H1 (cell line): ENCODE results near the gene NHERF2. TPM values are rescaled to one million over a fixed set of nuclear protein-coding genes. Genes with fewer than 3 reads are reported as not detected.

Source experiments
- ASH2L ChIP-seq: fragments of 200-600, 300-600 bp; sonication (generic); IDR thresholded peaks from one replicate; pipeline ENCODE4 v1.7.1; 2017; ENCODE audit warnings: low read length
- BCL11A ChIP-seq, 2 experiments: IDR thresholded peaks; one replicate each; pipeline ENCODE4 v1.6.1; 2011; ENCODE audit warnings: low read depth in 2 of 2, low read length in 2 of 2, mild to moderate bottlenecking in 2 of 2
- CBX8 ChIP-seq: fragments of 300-800, 300-1000 bp; sonication (generic); IDR thresholded peaks from 2 replicates; pipeline ENCODE4 v1.7.1; 2016; ENCODE audit warnings: low read depth, low read length, borderline replicate concordance
- CEBPB ChIP-seq: IDR thresholded peaks from 2 replicates; pipeline ENCODE4 v1.6.1; 2012; ENCODE audit warnings: low read depth, low read length
- CREB1 ChIP-seq: IDR thresholded peaks from 2 replicates; pipeline ENCODE4 v1.6.1; 2012; ENCODE audit warnings: inconsistent platforms
- CTBP2 ChIP-seq: IDR thresholded peaks from 2 replicates; pipeline ENCODE4 v1.7.0; 2011; ENCODE audit warnings: borderline replicate concordance, mild to moderate bottlenecking, moderate library complexity, mixed read lengths, low read length; ENCODE audit not compliant: insufficient read depth, insufficient read length
- E2F6 ChIP-seq: IDR thresholded peaks from 2 replicates; pipeline ENCODE4 v1.6.1; 2012; ENCODE audit warnings: inconsistent platforms
- EGR1 ChIP-seq: IDR thresholded peaks from 2 replicates; pipeline ENCODE4 v1.6.1; 2011; ENCODE audit warnings: low read depth, low read length, borderline replicate concordance
- FOSL1 ChIP-seq: IDR thresholded peaks from 2 replicates; pipeline ENCODE4 v1.6.1; 2011; ENCODE audit warnings: mild to moderate bottlenecking, low read depth, low read length, moderate library complexity; ENCODE audit not compliant: insufficient read depth
- GABPA ChIP-seq: IDR thresholded peaks from 2 replicates; pipeline ENCODE4 v1.6.1; 2011; ENCODE audit warnings: mild to moderate bottlenecking, low read length, moderate library complexity, borderline replicate concordance; ENCODE audit not compliant: insufficient read depth
- HDAC2 ChIP-seq, 2 experiments: fragments of 300-600 bp in 1 of 2; sonication (generic) in 1 of 2; IDR thresholded peaks; 2 replicates each; pipeline ENCODE4 v1.6.1; 2011 to 2012; ENCODE audit warnings: low read depth in 2 of 2, low read length in 2 of 2, mild to moderate bottlenecking in 2 of 2, moderate library complexity in 2 of 2, borderline replicate concordance in 1 of 2, inconsistent platforms in 1 of 2
- JUND ChIP-seq: IDR thresholded peaks from 2 replicates; pipeline ENCODE4 v1.6.1; 2011; ENCODE audit warnings: mild to moderate bottlenecking, improper control_type of control experiment, low read length
- KDM1A ChIP-seq: fragments of 200-600, 300-600 bp; sonication (generic); IDR thresholded peaks from 2 replicates; pipeline ENCODE4 v1.7.1; 2016; ENCODE audit warnings: mild to moderate bottlenecking, low read length, borderline replicate concordance
- KDM4A ChIP-seq: IDR thresholded peaks from one replicate; pipeline ENCODE4 v1.7.1; 2012; ENCODE audit warnings: low read depth, mild to moderate bottlenecking, moderate library complexity, low read length, inconsistent platforms; ENCODE audit not compliant: severe bottlenecking
- KDM5A ChIP-seq: fragments of 200-600 bp; IDR thresholded peaks from 2 replicates; pipeline ENCODE4 v1.7.1; 2012; ENCODE audit warnings: mild to moderate bottlenecking, low read length, inconsistent platforms, mixed read lengths
- NRF1 ChIP-seq: IDR thresholded peaks from 2 replicates; pipeline ENCODE4 v1.6.1; 2011; ENCODE audit warnings: mild to moderate bottlenecking, low read depth, low read length, improper control_type of control experiment
- POLR2A ChIP-seq, 2 experiments: IDR thresholded peaks; 1 replicate in 1 of 2; 2 replicates in 1 of 2; pipeline ENCODE4 v1.6.1; 2011; ENCODE audit warnings: low read depth in 2 of 2, low read length in 2 of 2, mild to moderate bottlenecking in 2 of 2; ENCODE audit errors: control extremely low read depth in 1 of 2
- POLR2AphosphoS5 ChIP-seq: IDR thresholded peaks from 2 replicates; pipeline ENCODE4 v1.6.1; 2011; ENCODE audit warnings: low read depth, low read length
- RXRA ChIP-seq: IDR thresholded peaks from 2 replicates; pipeline ENCODE4 v1.6.1; 2011; ENCODE audit warnings: low read depth, mild to moderate bottlenecking, low read length, moderate library complexity; ENCODE audit not compliant: insufficient read depth
- SIRT6 ChIP-seq: IDR thresholded peaks from one replicate; pipeline ENCODE4 v1.7.1; 2012; ENCODE audit warnings: low read length, inconsistent platforms
- SP1 ChIP-seq: IDR thresholded peaks from 2 replicates; pipeline ENCODE4 v1.6.1; 2011; ENCODE audit warnings: low read depth, low read length
- SP4 ChIP-seq: IDR thresholded peaks from 2 replicates; pipeline ENCODE4 v1.6.1; 2012; ENCODE audit warnings: low read length, inconsistent platforms
- TAF7 ChIP-seq: optimal IDR thresholded peaks from 2 replicates; pipeline ENCODE3; 2011; ENCODE audit warnings: low read depth, mild to moderate bottlenecking, inconsistent platforms, low read length, moderate library complexity, borderline replicate concordance
- TEAD4 ChIP-seq: IDR thresholded peaks from 2 replicates; pipeline ENCODE4 v1.6.1; 2012; ENCODE audit warnings: low read depth, low read length, inconsistent platforms, mixed read lengths
- YY1 ChIP-seq: IDR thresholded peaks from 2 replicates; pipeline ENCODE4 v1.6.1; 2011; ENCODE audit warnings: low read depth, mild to moderate bottlenecking, low read length
- ZNF274 ChIP-seq: IDR thresholded peaks from 2 replicates; pipeline ENCODE4 v1.7.0; 2012; ENCODE audit warnings: low read length, borderline replicate concordance; ENCODE audit errors: extremely low read depth
- polyA plus RNA-seq, 7 experiments: library from polyadenylated mRNA; depleted of rRNA in 3 of 7; stranded (reverse) in 5 of 7; unstranded in 2 of 7; fragments of >200 nt in 5 of 7; fragments of 200-250 nt in 2 of 7; gene quantifications; 1 replicate in 5 of 7; 2 replicates in 1 of 7; 4 replicates in 1 of 7; pipeline versions ENCODE4 v1.2.1 to v1.2.3, GENCODE V29; 2011 to 2013; ENCODE audit warnings: missing spikeins in 2 of 7, mixed read lengths in 2 of 7
- total RNA-seq: library from RNA; stranded (reverse); fragmentation: NEBNext Ultra II Directional; extraction: Animal tissue kit (Norgen Biotek cat#: 25700); gene quantifications from 2 replicates; pipeline ENCODE4 v1.2.1, GENCODE V29; 2021

The NHERF2 gene
- total and polyA plus RNA-seq, 2 of the 8 experiments (the other 6 are each of a cell fraction or from before 2014, with no cell fraction given), result 13.9 to 19.3 TPM

GRCh38 chr16:1991948-1992703, 34.6 kb upstream of the NHERF2 start (continued):
- no peak for TF ChIP-seq KDM5A
- TF ChIP-seq ZNF274, result no peak
- TF ChIP-seq YY1, result no peak
- TF ChIP-seq SP4, result peak; percentile 87
- no peak for TF ChIP-seq EGR1
- no peak for TF ChIP-seq KDM1A
- TF ChIP-seq CTBP2, result no peak
- no peak for TF ChIP-seq SIRT6
- no peak for TF ChIP-seq BCL11A (IDR thresholded peaks at IDR 0.05; ENCODE audit: low read depth in 2 of 2, low read length in 2 of 2)
- peak; percentile 96 for TF ChIP-seq KDM4A
- no peak for TF ChIP-seq NRF1
- TF ChIP-seq FOSL1, result no peak
- peak; percentile 52 for TF ChIP-seq TAF7
- TF ChIP-seq HDAC2 (IDR thresholded peaks at IDR 0.05; ENCODE audit: borderline replicate concordance in 1 of 2, low read depth in 2 of 2, low read length in 2 of 2), result peak in 1 of 2 experiments; percentile 67; a peak in 1 of 4 replicates
- TF ChIP-seq ASH2L, result no peak
- peak; percentile 56 for TF ChIP-seq SP1
- peak; percentile 78 for TF ChIP-seq POLR2AphosphoS5
- 0 out of 2 replicates have a peak, but pooled peaks have one; percentile 24 for TF ChIP-seq GABPA
- TF ChIP-seq E2F6, result peak; percentile 94
- TF ChIP-seq TEAD4, result no peak
- TF ChIP-seq RXRA, result no peak
- TF ChIP-seq JUND, result no peak
- TF ChIP-seq CEBPB, result no peak
- TF ChIP-seq CREB1, result peak; percentile 37
- TF ChIP-seq POLR2A (IDR thresholded peaks at IDR 0.05; ENCODE audit: control extremely low read depth in 1 of 2, low read depth in 2 of 2, low read length in 2 of 2), result peak in 1 of 2 experiments; percentile 88; a peak in 2 of 3 replicates
- no peak for TF ChIP-seq CBX8
